ENCODE measurements around the gene CFAP99. TPM values are rescaled to one million over a fixed set of nuclear protein-coding genes. Genes with fewer than 3 reads are reported as not detected.

The CFAP99 gene
- total RNA-seq, 1 donor from 2014 or later, result not detected

DNA sequence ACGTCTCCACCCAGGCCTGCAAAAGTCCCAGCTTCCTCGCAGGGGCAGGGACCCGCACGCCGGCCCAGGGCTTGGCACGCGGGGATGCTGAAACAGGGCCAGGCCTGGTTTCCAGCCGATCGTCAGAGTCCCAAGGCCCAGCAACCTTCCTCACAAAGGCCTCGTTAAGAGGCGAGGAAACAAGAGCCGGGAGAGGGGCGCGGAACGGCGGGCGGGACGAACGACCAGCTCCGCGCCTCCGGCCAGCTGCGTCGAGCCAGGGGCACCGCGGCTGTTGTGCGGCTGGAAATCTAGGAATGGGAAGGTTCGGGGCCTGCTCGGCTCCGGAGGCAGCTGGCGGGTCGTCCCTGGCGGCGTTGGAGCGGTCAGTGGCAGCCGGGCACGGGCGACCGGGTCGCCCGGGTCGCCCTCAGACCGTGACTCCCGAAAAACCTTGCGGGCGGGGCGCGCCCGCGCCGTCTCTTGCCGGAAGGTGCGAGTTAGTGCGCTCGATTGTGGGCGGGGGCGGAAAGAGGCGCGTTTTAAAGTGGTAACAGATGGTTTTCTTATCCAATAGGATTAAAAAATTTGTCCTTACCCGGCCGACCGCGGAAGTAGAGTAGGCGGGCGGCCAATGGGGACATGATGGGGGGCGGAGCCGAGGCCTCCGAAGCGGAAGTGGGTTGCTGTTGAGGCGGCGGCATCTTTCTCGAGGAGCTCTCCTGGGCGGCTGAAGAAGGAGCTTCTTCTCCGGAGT, 49.9 kb downstream of the CFAP99 start, which contains the start of gene RNF4:
RNF4 (plus strand) TSS at position 651 of the 736 bp plus-strand sequence. CDS start 21,388 bp downstream, outside the sequence.
- Mint-ChIP-seq H3K27me3 (peaks cover 7% of the 10 kb centered on the region), H3K27ac (peak within 1 kb of the TSS; percentile 99), H3K4me1 (ENCODE audit: low read depth) (peaks cover 21% of the 10 kb centered on the region), H3K36me3 (ENCODE audit: insufficient read depth) (peaks cover 12% of the 10 kb centered on the region), H3K9me3 (ENCODE audit: low read depth) (no peaks in the 10 kb centered on the region), H3K4me3 (ENCODE audit: low read depth) (peak within 1 kb of the TSS; percentile 95)
- DNase-seq (ENCODE audit: low spot score, unreplicated experiment), result peak; percentile 81
- TF ChIP-seq, protein P1, sequence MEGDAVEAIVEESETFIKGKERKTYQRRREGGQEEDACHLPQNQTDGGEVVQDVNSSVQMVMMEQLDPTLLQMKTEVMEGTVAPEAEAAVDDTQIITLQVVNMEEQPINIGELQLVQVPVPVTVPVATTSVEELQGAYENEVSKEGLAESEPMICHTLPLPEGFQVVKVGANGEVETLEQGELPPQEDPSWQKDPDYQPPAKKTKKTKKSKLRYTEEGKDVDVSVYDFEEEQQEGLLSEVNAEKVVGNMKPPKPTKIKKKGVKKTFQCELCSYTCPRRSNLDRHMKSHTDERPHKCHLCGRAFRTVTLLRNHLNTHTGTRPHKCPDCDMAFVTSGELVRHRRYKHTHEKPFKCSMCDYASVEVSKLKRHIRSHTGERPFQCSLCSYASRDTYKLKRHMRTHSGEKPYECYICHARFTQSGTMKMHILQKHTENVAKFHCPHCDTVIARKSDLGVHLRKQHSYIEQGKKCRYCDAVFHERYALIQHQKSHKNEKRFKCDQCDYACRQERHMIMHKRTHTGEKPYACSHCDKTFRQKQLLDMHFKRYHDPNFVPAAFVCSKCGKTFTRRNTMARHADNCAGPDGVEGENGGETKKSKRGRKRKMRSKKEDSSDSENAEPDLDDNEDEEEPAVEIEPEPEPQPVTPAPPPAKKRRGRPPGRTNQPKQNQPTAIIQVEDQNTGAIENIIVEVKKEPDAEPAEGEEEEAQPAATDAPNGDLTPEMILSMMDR (IDR thresholded peaks at IDR 0.05; ENCODE audit: unreplicated experiment), result no peak

- Mint-ChIP-seq H3K27ac (peak overlapping the region; percentile 99), H3K4me3 (ENCODE audit: low read depth) (peak overlapping the region; percentile 95), H3K4me1 (ENCODE audit: low read depth) (peaks cover 21% of the 10 kb centered on the region), H3K27me3 (peaks cover 2% of the 10 kb centered on the region), H3K36me3 (ENCODE audit: insufficient read depth) (peaks cover 12% of the 10 kb centered on the region), H3K9me3 (ENCODE audit: low read depth) (no peaks in the 10 kb centered on the region)
- no peak for DNase-seq (ENCODE audit: low spot score, unreplicated experiment)
- TF ChIP-seq, protein P1 (IDR thresholded peaks at IDR 0.05; ENCODE audit: unreplicated experiment), result no peak
These were observed 50.6 kb downstream of the CFAP99 start for GRCh38 chr4:2469192-2469984.

DNA sequence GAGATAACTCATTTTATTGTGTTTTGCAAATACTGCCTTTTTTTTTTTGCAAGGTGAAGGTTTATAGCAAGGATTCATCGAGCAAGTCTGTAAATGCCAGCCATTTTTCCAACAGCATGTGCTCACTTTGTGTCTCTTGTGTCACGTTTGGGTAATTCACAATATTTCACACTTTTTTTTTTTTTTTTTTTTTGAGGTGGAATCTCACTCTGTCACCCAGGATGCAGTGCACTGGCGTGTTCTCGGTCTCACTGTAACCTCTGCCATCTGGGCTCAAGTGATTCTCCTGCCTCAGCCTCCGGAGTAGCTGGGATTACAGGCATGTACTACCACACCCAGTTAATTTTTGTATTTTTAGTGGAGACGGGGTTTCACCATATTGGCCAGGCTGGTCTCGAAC, 52.0 kb downstream of the CFAP99 start:
- DNase-seq (ENCODE audit: low spot score, unreplicated experiment), result no peak
- H3K27ac Mint-ChIP-seq, result peak overlapping the region; percentile 99
- H3K27me3 Mint-ChIP-seq, result no peaks in the 10 kb centered on the region
- H3K36me3 Mint-ChIP-seq (ENCODE audit: insufficient read depth), result peaks cover 16% of the 10 kb centered on the region
- H3K4me3 Mint-ChIP-seq (ENCODE audit: low read depth), result peak overlapping the region; percentile 95
- TF ChIP-seq, protein P1 (IDR thresholded peaks at IDR 0.05; ENCODE audit: unreplicated experiment), result no peak
- H3K9me3 Mint-ChIP-seq (ENCODE audit: low read depth), result no peaks in the 10 kb centered on the region
- peaks cover 25% of the 10 kb centered on the region for H3K4me1 Mint-ChIP-seq (ENCODE audit: low read depth)

DNA sequence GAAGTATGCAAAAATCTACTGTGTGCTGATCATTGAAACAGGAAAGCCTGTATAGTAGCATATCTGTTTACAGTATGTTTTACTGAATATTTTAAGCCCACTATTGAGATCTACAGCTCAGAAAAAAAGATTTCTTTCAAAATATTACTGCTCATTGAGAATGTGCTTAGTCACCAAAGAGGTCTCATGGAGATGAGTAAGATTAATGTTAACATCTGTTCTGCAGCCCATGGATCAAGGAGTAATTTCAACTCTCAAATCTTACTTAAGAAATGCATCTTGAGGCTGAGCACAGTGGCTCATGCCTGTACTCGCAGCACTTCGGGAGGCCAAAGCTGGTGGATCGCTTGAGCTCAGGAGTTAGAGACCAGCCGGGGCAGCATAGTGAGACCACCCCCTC, 53.4 kb downstream of the CFAP99 start:
- peaks cover 26% of the 10 kb centered on the region for H3K4me1 Mint-ChIP-seq (ENCODE audit: low read depth)
- no peak overlapping the region for H3K27ac Mint-ChIP-seq
- H3K27me3 Mint-ChIP-seq, result no peaks in the 10 kb centered on the region
- TF ChIP-seq, protein P1 (IDR thresholded peaks at IDR 0.05; ENCODE audit: unreplicated experiment), result no peak
- no peak overlapping the region for H3K4me3 Mint-ChIP-seq (ENCODE audit: low read depth)
- no peak for DNase-seq (ENCODE audit: low spot score, unreplicated experiment)
- H3K9me3 Mint-ChIP-seq (ENCODE audit: low read depth), result no peaks in the 10 kb centered on the region
- H3K36me3 Mint-ChIP-seq (ENCODE audit: insufficient read depth), result peaks cover 19% of the 10 kb centered on the region

DNA sequence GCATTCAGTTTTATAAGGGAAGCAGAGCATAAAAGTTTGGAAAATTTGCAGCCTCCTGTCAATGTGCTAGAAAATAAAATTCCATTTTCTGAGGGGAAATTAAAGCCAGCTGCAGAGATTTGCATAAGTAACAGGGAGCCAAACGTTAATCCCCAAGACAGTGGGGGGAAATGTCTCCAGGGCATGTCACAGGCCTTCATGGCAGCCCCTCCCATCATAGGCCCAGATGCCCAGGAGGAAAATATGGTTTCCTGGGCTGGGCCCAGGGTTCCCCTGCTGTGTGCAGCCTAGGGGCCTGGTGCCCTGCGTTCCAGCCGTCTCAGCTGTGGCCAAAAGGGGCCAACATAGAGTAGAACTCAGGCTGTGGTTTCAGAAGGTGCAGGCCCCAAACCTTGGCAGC, 59.5 kb downstream of the CFAP99 start:
- H3K9me3 Mint-ChIP-seq (ENCODE audit: low read depth), result no peaks in the 10 kb centered on the region
- no peak overlapping the region for H3K4me3 Mint-ChIP-seq (ENCODE audit: low read depth)
- peaks cover 7% of the 10 kb centered on the region for H3K36me3 Mint-ChIP-seq (ENCODE audit: insufficient read depth)
- H3K27ac Mint-ChIP-seq, result peak overlapping the region; percentile 20
- no peak for DNase-seq (ENCODE audit: low spot score, unreplicated experiment)
- TF ChIP-seq, protein P1 (IDR thresholded peaks at IDR 0.05; ENCODE audit: unreplicated experiment), result no peak
- no peaks in the 10 kb centered on the region for H3K27me3 Mint-ChIP-seq
- H3K4me1 Mint-ChIP-seq (ENCODE audit: low read depth), result peaks cover 21% of the 10 kb centered on the region

Measured in progenitor cell of endocrine pancreas (in vitro differentiated cells).